ENCODE results near the gene RANBP10. TPM values are rescaled to one million over a fixed set of nuclear protein-coding genes. Genes with fewer than 3 reads are reported as not detected.

Gene RANBP10
- total and polyA plus RNA-seq, 2 donors (not counting 3 experiments of a cell fraction or from before 2014, with no cell fraction given), result 25.6 to 28.8 TPM

- POLR2A ChIA-PET, result no interaction called here
- CTCF ChIA-PET, result interaction anchor here (3.9 kb wide), 1 partner anchor 9 kb away, joined by 31 read pairs; no protein-coding TSS in a partner anchor
- no peaks in the 10 kb centered on the region for H4K20me1 ChIP-seq (replicated peaks; ENCODE audit: control insufficient read depth, extremely low read depth, insufficient read depth, low read length)
Measured at GRCh38 chr16:67825119-67825518, 18.8 kb upstream of the RANBP10 start.

More at GRCh38 chr16:67825119-67825518, 18.8 kb upstream of the RANBP10 start:
- FAIRE-seq, result no peak
- H3K4me2 ChIP-seq (ENCODE audit: insufficient read depth, low read length), result no peak overlapping the region
- no peaks in the 10 kb centered on the region for H3K27me3 ChIP-seq (ENCODE audit: control insufficient read depth in 2 of 2, insufficient read depth in 2 of 2, low read length in 2 of 2)
- no peak overlapping the region for H3K4me3 ChIP-seq (replicated peaks in 1 of 3; ENCODE audit: insufficient read depth in 1 of 3, low read depth in 1 of 3, low read length in 3 of 3)
- intact Hi-C loops (cut with micrococcal nuclease), result no loop called here
- no peaks in the 10 kb centered on the region for H3K79me2 ChIP-seq (ENCODE audit: control insufficient read depth, insufficient read depth, low read length)
- no peak overlapping the region for H2AFZ ChIP-seq (ENCODE audit: low read depth, low read length)
- peaks cover 0 to 19% of the 10 kb centered on the region in 2 experiments for H3K36me3 ChIP-seq (ENCODE audit: control insufficient read depth in 2 of 2, extremely low read depth in 1 of 2, insufficient read depth in 2 of 2, low read length in 2 of 2)
- dilution Hi-C loops (cut with MboI; ENCODE audit: extremely low pct_ligation_motif_present, low sequenced_read_pairs), result no loop called here
- H3K4me1 ChIP-seq (ENCODE audit: control insufficient read depth, extremely low read depth, insufficient read depth, low read length), result no peaks in the 10 kb centered on the region
- TF ChIP-seq POLR2AphosphoS5 (IDR thresholded peaks at IDR 0.05; ENCODE audit: insufficient read depth, low read depth, low read length) (no peak), POLR2A (IDR thresholded peaks at IDR 0.05; ENCODE audit: low read depth, low read length) (no peak), GATA2 (IDR thresholded peaks at IDR 0.05; ENCODE audit: insufficient read depth, insufficient read length, low read depth, low read length) (no peak), FOS (IDR thresholded peaks at IDR 0.05; ENCODE audit: borderline replicate concordance, insufficient read depth, low read length) (no peak), MAX (IDR thresholded peaks at IDR 0.05; ENCODE audit: insufficient read depth, insufficient read length) (no peak), JUN (IDR thresholded peaks at IDR 0.05; ENCODE audit: borderline replicate concordance, insufficient read depth, insufficient read length, low read depth) (no peak), MYC (IDR thresholded peaks at IDR 0.05; ENCODE audit: low read depth, low read length) (no peak), EZH2 (IDR thresholded peaks at IDR 0.05; ENCODE audit: borderline replicate concordance, low read depth, low read length, severe bottlenecking) (no peak)
- TF ChIP-seq, protein P1, sequence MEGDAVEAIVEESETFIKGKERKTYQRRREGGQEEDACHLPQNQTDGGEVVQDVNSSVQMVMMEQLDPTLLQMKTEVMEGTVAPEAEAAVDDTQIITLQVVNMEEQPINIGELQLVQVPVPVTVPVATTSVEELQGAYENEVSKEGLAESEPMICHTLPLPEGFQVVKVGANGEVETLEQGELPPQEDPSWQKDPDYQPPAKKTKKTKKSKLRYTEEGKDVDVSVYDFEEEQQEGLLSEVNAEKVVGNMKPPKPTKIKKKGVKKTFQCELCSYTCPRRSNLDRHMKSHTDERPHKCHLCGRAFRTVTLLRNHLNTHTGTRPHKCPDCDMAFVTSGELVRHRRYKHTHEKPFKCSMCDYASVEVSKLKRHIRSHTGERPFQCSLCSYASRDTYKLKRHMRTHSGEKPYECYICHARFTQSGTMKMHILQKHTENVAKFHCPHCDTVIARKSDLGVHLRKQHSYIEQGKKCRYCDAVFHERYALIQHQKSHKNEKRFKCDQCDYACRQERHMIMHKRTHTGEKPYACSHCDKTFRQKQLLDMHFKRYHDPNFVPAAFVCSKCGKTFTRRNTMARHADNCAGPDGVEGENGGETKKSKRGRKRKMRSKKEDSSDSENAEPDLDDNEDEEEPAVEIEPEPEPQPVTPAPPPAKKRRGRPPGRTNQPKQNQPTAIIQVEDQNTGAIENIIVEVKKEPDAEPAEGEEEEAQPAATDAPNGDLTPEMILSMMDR (IDR thresholded peaks at IDR 0.05; ENCODE audit: extremely low read depth in 1 of 2, insufficient read depth in 1 of 2, low read depth in 1 of 2, low read length in 2 of 2), result no peak
- no peaks in the 10 kb centered on the region for H3K9me1 ChIP-seq (replicated peaks; ENCODE audit: control insufficient read depth, extremely low read depth, insufficient read depth, low read length)
- no TSS peak for BruUV-seq (replicated peaks)
- H3K9me3 ChIP-seq (replicated peaks; ENCODE audit: control insufficient read depth, insufficient read depth, low read length), result no peaks in the 10 kb centered on the region
- H3K9ac ChIP-seq (replicated peaks; ENCODE audit: extremely low read depth, insufficient read depth, low read length), result no peak overlapping the region
- no peak for DNase-seq (ENCODE audit: low read depth, low spot score)
- no peak overlapping the region for H3K27ac ChIP-seq (ENCODE audit: insufficient read depth, low read depth, low read length)

Measured in endothelial cell of umbilical vein (primary cell).